ENCODE measurements around the gene CIZ1.

CIZ1 gene

DNA sequence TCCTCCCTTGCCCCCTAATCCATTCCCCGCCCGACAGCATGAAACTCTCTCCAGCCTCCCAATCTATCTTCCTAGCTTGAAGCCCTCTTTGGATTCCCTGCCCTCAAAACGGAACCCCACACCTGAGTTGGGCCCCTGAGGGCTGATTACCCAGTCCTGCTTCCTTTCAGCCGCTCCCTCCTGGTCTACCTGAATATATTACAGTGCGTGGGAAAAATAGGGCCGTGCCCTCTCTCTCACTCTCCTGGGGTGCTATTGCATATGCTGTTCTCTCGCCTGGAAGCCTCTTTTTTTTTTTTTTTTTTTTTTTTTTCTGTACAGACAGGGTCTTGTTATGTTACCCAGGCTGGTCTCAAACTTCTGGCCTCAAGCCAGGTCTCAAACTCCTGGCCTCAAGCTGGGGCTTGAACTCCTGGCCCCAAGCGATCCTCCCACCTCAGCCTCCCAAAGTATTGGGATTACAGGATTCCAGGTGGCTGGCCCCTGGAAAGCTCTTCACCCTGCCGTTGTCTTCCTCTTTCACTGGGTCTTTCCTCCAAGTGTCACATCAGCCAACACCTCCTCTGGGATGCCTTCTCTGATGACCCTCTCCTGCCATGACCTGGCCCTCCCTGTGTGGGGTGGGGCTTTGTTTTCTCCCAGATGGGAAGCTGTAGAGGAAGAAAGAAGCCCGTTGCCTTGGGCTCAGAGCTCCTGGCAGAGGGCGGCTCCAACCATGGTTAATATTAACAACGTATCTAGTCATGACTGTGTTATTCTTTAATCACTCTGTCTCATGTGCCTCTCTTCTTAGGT lies 20.0 kb upstream of the CIZ1 start:
- DNase-seq (ENCODE audit: low read depth) = no peak
- TF ChIP-seq, protein P1, sequence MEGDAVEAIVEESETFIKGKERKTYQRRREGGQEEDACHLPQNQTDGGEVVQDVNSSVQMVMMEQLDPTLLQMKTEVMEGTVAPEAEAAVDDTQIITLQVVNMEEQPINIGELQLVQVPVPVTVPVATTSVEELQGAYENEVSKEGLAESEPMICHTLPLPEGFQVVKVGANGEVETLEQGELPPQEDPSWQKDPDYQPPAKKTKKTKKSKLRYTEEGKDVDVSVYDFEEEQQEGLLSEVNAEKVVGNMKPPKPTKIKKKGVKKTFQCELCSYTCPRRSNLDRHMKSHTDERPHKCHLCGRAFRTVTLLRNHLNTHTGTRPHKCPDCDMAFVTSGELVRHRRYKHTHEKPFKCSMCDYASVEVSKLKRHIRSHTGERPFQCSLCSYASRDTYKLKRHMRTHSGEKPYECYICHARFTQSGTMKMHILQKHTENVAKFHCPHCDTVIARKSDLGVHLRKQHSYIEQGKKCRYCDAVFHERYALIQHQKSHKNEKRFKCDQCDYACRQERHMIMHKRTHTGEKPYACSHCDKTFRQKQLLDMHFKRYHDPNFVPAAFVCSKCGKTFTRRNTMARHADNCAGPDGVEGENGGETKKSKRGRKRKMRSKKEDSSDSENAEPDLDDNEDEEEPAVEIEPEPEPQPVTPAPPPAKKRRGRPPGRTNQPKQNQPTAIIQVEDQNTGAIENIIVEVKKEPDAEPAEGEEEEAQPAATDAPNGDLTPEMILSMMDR (IDR thresholded peaks at IDR 0.05; ENCODE audit: control insufficient read depth, extremely low read depth, insufficient read depth) = no peak
- no peak overlapping the region for H3K4me3 ChIP-seq (ENCODE audit: low read depth, low read length)

DNA sequence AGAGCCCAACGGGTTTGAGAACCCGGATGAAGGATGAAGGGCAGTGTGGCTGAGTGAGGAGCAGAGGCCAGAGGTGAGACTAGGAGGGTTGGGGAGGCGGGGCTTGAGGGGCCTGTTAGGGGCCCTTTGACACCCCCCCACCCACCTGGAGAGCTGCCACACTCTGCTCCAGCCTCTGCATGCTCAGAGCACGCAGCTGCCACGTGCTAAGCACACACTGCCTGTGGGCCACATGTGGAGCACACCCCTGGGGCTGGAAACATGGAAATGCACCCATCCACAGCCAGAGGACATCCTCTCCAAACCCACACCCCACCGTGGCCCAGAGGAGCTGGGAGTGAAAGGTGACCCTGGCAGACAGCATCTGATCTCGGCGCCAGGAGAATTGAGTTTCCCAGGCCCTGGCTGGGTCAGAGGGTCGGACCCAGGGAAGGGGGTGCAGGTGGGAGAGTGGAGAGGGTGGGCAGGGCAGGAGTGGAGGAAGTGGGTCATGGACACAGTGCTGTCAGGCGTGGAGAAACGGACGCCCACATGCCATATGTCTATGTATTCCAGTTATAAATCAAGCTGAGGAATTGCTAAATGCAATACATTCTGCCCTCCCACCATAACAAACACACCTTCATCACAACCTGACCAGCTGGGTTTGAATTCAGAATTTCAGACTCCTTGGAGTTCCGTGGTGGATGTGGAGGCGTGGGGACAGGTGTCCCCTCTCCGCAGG lies 17.7 kb upstream of the CIZ1 start:
- TF ChIP-seq, protein P1 (IDR thresholded peaks at IDR 0.05; ENCODE audit: control insufficient read depth, extremely low read depth, insufficient read depth) = no peak
- H3K4me3 ChIP-seq (ENCODE audit: low read depth, low read length) = no peak overlapping the region
- no peak for DNase-seq (ENCODE audit: low read depth)

DNA sequence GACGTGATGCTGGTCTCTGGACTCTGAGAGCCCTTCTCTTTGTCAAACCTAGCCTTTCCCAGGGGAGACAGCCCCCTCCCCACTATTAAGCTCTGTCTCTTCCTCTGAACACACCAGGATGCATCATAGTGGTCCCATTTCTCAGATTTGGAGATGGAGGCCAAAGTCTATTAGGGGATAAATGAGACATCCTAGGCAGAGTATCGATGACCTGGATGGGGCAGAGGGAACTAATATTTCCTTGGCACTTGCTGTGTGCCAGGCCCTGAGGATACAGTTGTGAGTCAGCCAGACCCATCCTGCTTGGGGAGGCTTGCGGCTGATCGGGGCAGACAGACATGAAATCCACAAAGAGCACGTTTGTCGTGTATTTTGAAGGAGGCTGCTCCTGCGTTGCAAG lies 17.0 kb upstream of the CIZ1 start:
- no peak overlapping the region for H3K4me3 ChIP-seq (ENCODE audit: low read depth, low read length)
- DNase-seq (ENCODE audit: low read depth) = no peak
- TF ChIP-seq, protein P1 (IDR thresholded peaks at IDR 0.05; ENCODE audit: control insufficient read depth, extremely low read depth, insufficient read depth) = no peak

DNA sequence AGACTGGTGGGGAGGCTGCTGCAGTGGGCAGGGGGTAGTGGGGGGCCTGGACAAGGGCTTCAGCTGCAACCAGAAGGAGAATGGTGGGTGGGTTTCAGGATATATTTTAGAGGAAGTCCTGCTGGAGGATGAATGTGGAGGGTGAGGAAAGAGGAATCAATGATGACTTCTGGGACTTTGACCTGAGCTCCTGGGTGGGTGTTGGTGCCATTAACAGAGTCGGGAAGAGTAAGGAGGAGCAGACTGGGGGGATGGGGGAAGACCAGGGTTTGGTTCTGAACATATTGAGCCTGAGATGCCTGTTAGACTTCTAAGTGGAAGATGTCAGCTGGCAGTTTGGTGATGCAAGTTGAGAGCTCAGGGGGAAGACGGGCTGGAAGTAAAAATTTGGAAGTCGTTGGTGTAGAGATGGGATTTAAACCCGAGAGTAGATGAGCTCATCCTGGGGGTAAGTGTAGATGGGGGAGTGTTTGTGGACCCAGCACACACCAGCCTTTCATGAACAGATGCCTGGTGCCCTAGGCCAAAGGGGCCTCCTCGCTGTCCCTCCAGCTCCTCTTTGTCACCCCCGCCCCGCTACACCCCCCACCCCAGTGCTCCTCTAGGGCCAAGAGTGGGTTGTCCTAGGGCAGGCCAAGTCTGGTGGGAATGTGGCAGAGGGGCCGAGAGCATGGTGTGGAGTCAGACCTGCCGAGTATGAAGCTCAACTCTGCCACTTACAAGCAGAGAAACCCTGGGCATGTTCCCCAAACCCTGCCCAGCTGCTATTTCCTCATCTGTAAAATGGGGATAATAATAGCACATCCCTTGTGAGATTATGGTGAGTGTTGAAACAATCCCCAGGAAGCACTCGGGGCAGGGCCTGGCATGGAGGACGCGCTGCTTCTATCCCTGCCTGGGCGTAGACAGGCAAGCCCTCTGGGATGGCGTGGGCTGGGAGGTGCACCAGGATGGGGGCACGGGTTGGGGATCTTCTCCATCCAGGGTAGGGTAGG lies 15.8 kb upstream of the CIZ1 start:
- no peak for DNase-seq (ENCODE audit: low read depth)
- TF ChIP-seq, protein P1 (IDR thresholded peaks at IDR 0.05; ENCODE audit: control insufficient read depth, extremely low read depth, insufficient read depth) = no peak
- no peak overlapping the region for H3K4me3 ChIP-seq (ENCODE audit: low read depth, low read length)

DNA sequence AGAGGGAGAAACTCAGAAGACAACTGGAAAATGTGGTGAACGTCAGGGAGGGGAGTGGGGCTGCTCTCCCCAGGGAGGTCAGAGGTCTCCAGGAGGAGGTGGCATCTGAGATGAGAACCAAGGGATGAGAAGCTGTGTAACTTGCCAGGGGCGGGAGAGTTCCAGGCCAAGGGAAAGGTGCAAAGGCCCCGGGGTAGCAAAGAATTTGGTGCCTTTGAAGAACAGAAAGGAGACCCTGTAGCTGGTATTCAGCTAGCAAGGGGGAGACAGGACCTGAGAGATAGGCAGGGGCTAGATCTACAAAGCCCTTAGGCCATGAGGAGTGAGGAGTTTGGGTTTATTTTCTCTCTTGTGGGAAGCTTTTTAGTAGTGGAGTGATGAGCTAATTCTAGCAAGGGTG lies 15.1 kb upstream of the CIZ1 start:
- no peak for DNase-seq (ENCODE audit: low read depth)
- TF ChIP-seq, protein P1 (IDR thresholded peaks at IDR 0.05; ENCODE audit: control insufficient read depth, extremely low read depth, insufficient read depth) = no peak
- no peak overlapping the region for H3K4me3 ChIP-seq (ENCODE audit: low read depth, low read length)

DNA sequence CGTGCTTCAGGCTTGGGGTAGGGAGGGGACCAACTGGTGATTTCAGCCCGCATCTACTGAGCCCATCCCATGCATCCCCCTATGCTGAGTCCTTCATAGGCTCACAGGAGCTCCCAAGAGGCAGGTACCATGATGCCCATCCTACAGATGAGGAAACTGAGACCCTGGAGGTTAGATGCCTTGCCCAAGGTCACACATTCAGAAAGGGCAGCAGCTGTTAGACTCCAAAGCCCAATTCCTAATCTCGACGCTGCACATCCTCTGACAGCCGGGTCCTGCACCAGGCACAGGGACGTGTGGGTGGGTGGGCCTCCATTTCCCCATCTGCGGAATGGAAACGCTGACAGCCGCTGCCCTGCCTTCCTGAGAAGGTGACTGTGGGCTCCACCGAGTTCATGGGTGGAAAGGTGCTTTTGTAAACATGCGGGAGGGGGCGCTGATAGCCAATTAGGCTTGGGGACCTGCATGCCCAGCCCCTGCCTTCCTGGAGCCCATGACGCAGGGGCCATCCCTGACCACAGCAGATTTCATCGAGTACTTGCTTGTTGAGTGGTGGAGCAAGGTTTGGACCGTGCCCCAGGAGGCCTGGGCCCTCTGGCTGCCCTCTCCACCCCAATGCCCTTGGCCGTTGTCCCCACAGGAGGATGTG lies 14.0 kb upstream of the CIZ1 start:
- no peak overlapping the region for H3K4me3 ChIP-seq (ENCODE audit: low read depth, low read length)
- no peak for DNase-seq (ENCODE audit: low read depth)
- TF ChIP-seq, protein P1 (IDR thresholded peaks at IDR 0.05; ENCODE audit: control insufficient read depth, extremely low read depth, insufficient read depth) = no peak
